Stimulated activated CD4-positive, alpha-beta T cell treated with anti-CD3 and anti-CD28 coated beads, Interleukin-1b, Interleukin-23, amount 100 ng/mL, for 4 hours (primary cell): ENCODE measurements around the gene TMEM30B.

Source experiments
- DNase-seq, 2 donors: peaks; one replicate each; pipeline ENCODE4 v3.0.0-alpha.2; 2020; ENCODE audit warnings: low read depth in 2 of 2

Gene TMEM30B

GRCh38 chr14:61238611-61239245, 42.4 kb downstream of the TMEM30B start:
- DNase-seq = no peak

- no peak for DNase-seq
These were observed 46.8 kb downstream of the TMEM30B start for GRCh38 chr14:61234215-61234916.

- no peak for DNase-seq
These were observed 47.6 kb downstream of the TMEM30B start for GRCh38 chr14:61233436-61233956.

- DNase-seq = no peak
These were observed 49.3 kb downstream of the TMEM30B start for GRCh38 chr14:61231810-61232209.

- DNase-seq = no peak
These were observed 51.2 kb downstream of the TMEM30B start for GRCh38 chr14:61229981-61230380.

GRCh38 chr14:61229475-61229888, 51.7 kb downstream of the TMEM30B start:
- no peak for DNase-seq

- DNase-seq = no peak
These were observed 53.1 kb downstream of the TMEM30B start for GRCh38 chr14:61227884-61228591.
